ENCODE results near the gene SMOC2. TPM values are rescaled to one million over a fixed set of nuclear protein-coding genes. Genes with fewer than 3 reads are reported as not detected.

Gene SMOC2
- total and polyA plus RNA-seq, 7 donors: 12.3 to 90.3 (median 22.8) TPM

DNA sequence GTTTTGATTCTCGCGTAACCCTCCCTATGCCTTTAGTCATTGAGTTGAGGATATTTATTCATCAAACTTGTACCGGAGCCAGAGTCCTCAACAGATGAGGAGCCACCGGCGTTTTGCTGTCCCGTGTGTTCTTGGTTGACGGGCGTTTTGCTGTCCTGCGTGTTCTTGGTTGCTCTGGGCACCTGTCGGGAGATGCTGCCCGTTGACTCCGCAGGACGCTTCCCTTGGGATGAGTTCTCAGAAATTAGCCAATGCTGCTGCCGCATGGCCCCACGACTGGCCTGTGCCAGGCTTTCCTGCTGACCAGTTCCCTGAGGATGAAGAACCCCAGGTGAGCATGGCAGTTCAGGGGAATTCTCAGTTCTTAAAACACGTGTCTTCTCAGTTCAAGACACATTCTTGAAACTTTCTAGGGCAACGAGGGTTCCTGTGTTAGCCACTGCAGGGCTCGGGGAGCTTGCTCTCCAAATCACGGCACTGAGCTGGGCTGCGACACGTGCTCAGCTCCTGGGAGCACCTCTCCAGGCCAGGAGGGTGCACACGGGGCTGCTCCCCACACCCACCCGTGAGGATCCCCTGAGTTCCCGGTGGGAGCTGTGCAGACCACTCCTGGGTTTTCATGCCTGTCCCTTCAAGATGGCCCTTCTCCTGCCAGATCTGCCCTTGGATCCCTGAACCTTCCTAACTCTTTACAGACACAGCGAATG lies 265.6 kb downstream of the SMOC2 start:
- DNase-seq: no peak
- ATAC-seq: no peak
- Histone ChIP-seq H3K27me3 (ENCODE audit: insufficient read depth in 3 of 3, low read length in 2 of 3) (peaks cover 0 to 4% (median 0%) of the 10 kb centered on the region in 3 donors), H3K36me3 (ENCODE audit: insufficient read depth in 1 of 2, low read depth in 1 of 2) (no peaks in the 10 kb centered on the region), H3K9me3 (no peaks in the 10 kb centered on the region), H3K4me3 (no peak overlapping the region), H3K27ac (no peak overlapping the region), H3K4me1 (no peaks in the 10 kb centered on the region)
- intact Hi-C loops (cut with DNase I): no loop called here
- TF ChIP-seq, protein P1, sequence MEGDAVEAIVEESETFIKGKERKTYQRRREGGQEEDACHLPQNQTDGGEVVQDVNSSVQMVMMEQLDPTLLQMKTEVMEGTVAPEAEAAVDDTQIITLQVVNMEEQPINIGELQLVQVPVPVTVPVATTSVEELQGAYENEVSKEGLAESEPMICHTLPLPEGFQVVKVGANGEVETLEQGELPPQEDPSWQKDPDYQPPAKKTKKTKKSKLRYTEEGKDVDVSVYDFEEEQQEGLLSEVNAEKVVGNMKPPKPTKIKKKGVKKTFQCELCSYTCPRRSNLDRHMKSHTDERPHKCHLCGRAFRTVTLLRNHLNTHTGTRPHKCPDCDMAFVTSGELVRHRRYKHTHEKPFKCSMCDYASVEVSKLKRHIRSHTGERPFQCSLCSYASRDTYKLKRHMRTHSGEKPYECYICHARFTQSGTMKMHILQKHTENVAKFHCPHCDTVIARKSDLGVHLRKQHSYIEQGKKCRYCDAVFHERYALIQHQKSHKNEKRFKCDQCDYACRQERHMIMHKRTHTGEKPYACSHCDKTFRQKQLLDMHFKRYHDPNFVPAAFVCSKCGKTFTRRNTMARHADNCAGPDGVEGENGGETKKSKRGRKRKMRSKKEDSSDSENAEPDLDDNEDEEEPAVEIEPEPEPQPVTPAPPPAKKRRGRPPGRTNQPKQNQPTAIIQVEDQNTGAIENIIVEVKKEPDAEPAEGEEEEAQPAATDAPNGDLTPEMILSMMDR (IDR thresholded peaks at IDR 0.05): no peak
- 79 to 93% (median 84%) methylated on average over 25 of the region's 25 CpGs for WGBS, 3 donors

GRCh38 chr6:168708526-168708925 lies 267.5 kb downstream of the SMOC2 start:
- TF ChIP-seq, protein P1 (IDR thresholded peaks at IDR 0.05): no peak
- Histone ChIP-seq H3K4me3 (no peak overlapping the region), H3K27ac (no peak overlapping the region), H3K4me1 (no peaks in the 10 kb centered on the region), H3K36me3 (ENCODE audit: insufficient read depth in 1 of 2, low read depth in 1 of 2) (no peaks in the 10 kb centered on the region), H3K9me3 (no peaks in the 10 kb centered on the region), H3K27me3 (ENCODE audit: insufficient read depth in 3 of 3, low read length in 2 of 3) (peaks cover 0 to 4% (median 0%) of the 10 kb centered on the region in 3 donors)
- 29 to 47% (median 37%) methylated on average over 5 of the region's 5 CpGs for whole genome bisulfite sequencing, 3 donors
- DNase-seq (no peak), ATAC-seq (no peak)
- intact Hi-C loops (cut with DNase I): no loop called here

GRCh38 chr6:168708984-168709383 lies 268.0 kb downstream of the SMOC2 start:
- intact Hi-C loops (cut with DNase I): no loop called here
- WGBS, 3 donors: 22 to 64% (median 44%) methylated on average over 2 of the region's 2 CpGs
- TF ChIP-seq, protein P1 (IDR thresholded peaks at IDR 0.05): no peak

GRCh38 chr6:168709390-168709789 lies 268.4 kb downstream of the SMOC2 start:
- ATAC-seq: no peak
- no peaks in the 10 kb centered on the region for H3K9me3 ChIP-seq
- TF ChIP-seq, protein P1 (IDR thresholded peaks at IDR 0.05): no peak
- WGBS, 3 donors: 66 to 78% (median 77%) methylated on average over 8 to 9 of the region's 9 CpGs
- H3K36me3 ChIP-seq (ENCODE audit: insufficient read depth in 1 of 2, low read depth in 1 of 2): no peaks in the 10 kb centered on the region
- no peaks in the 10 kb centered on the region for H3K4me1 ChIP-seq
- peaks cover 0 to 4% (median 0%) of the 10 kb centered on the region in 3 donors for H3K27me3 ChIP-seq (ENCODE audit: insufficient read depth in 3 of 3, low read length in 2 of 3)
- intact Hi-C loops (cut with DNase I): no loop called here
- no peak overlapping the region for H3K4me3 ChIP-seq
- H3K27ac ChIP-seq: no peak overlapping the region
- no peak for DNase-seq

More at GRCh38 chr6:168708984-168709383, 268.0 kb downstream of the SMOC2 start:
- no peaks in the 10 kb centered on the region for H3K4me1 ChIP-seq
- H3K27ac ChIP-seq: no peak overlapping the region
- H3K36me3 ChIP-seq (ENCODE audit: insufficient read depth in 1 of 2, low read depth in 1 of 2): no peaks in the 10 kb centered on the region
- DNase-seq (no peak), ATAC-seq (no peak)
- no peaks in the 10 kb centered on the region for H3K9me3 ChIP-seq
- no peak overlapping the region for H3K4me3 ChIP-seq
- H3K27me3 ChIP-seq (ENCODE audit: insufficient read depth in 3 of 3, low read length in 2 of 3): peaks cover 0 to 4% (median 0%) of the 10 kb centered on the region in 3 donors

Data from psoas muscle (tissue), 8 donors.